ENCODE measurements around the gene FRS2. TPM values are rescaled to one million over a fixed set of nuclear protein-coding genes. Genes with fewer than 3 reads are reported as not detected.
"Not testable (repeated sequence)": the region's sequence is repeated elsewhere in the genome, so short reads cannot be mapped to it uniquely, and the experiment has no call there.

The FRS2 gene
- 66.8 TPM for total RNA-seq

- DNase-seq, result peak; percentile 93
These were observed at the start of gene FRS2 for GRCh38 chr12:69470189-69471075. FRS2 (plus strand) TSS chr12:69470388; CDS start chr12:69569031, 98,643 bp downstream.

- DNase-seq, result no peak
These were observed 48.6 kb upstream of the FRS2 start for GRCh38 chr12:69421548-69421947.

- DNase-seq, result no peak
These were observed 46.9 kb upstream of the FRS2 start for GRCh38 chr12:69423037-69423905.

- no peak for DNase-seq
These were observed 44.8 kb upstream of the FRS2 start for GRCh38 chr12:69425417-69425816.

GRCh38 chr12:69428351-69429073, 41.7 kb upstream of the FRS2 start:
- DNase-seq, result no peak

GRCh38 chr12:69430942-69431590, 39.1 kb upstream of the FRS2 start:
- no peak for DNase-seq

- no peak for DNase-seq
These were observed 38.5 kb upstream of the FRS2 start for GRCh38 chr12:69431591-69432222.

- no peak for DNase-seq
These were observed 36.5 kb upstream of the FRS2 start for GRCh38 chr12:69433653-69434052.

- DNase-seq, result no peak
These were observed 34.5 kb upstream of the FRS2 start for GRCh38 chr12:69435644-69436043.

GRCh38 chr12:69437073-69437472, 33.1 kb upstream of the FRS2 start:
- no peak for DNase-seq

GRCh38 chr12:69438539-69438938, 31.6 kb upstream of the FRS2 start:
- no peak for DNase-seq

- no peak for DNase-seq
These were observed 30.2 kb upstream of the FRS2 start for GRCh38 chr12:69440016-69440415.

GRCh38 chr12:69440886-69441285, 29.3 kb upstream of the FRS2 start:
- no peak for DNase-seq

- DNase-seq, result no peak
These were observed 27.3 kb upstream of the FRS2 start for GRCh38 chr12:69442894-69443293.

- no peak for DNase-seq
These were observed 26.3 kb upstream of the FRS2 start for GRCh38 chr12:69443916-69444315.

GRCh38 chr12:69447892-69448291, 22.3 kb upstream of the FRS2 start:
- no peak for DNase-seq

- DNase-seq, result not testable (repeated sequence)
These were observed 17.5 kb upstream of the FRS2 start for GRCh38 chr12:69452598-69453132.

GRCh38 chr12:69456239-69456638, 13.9 kb upstream of the FRS2 start:
- DNase-seq, result no peak

- no peak for DNase-seq
These were observed 12.8 kb upstream of the FRS2 start for GRCh38 chr12:69457433-69457832.

- no peak for DNase-seq
These were observed 10.7 kb upstream of the FRS2 start for GRCh38 chr12:69459477-69459876.

- no peak for DNase-seq
These were observed 5.8 kb upstream of the FRS2 start for GRCh38 chr12:69464428-69464827.

Data from occipital lobe (tissue), 2 donors.